ENCODE data around the gene ANKS1B.
A peak's percentile ranks its signal among the peaks of the same experiment; 100 is the strongest.

The ANKS1B gene

GRCh38 chr12:99670635-99671034 is 314.1 kb downstream of the ANKS1B start:
- DNase-seq: no peak
- Histone ChIP-seq H3K9me3 (no peaks in the 10 kb centered on the region), H3K4me3 (no peak overlapping the region), H3K4me1 (peaks cover 0 to 6% (median under 1%) of the 10 kb centered on the region in 4 donors), H3K36me3 (no peaks in the 10 kb centered on the region), H3K27me3 (no peaks in the 10 kb centered on the region), H3K27ac (no peak overlapping the region)
- intact Hi-C loops (cut with DNase I; ENCODE audit: low total_unique reads): no loop called here
- no peak for TF ChIP-seq CTCF (IDR thresholded peaks at IDR 0.05)

- intact Hi-C loops (cut with DNase I; ENCODE audit: low total_unique reads): no loop called here
Measured at GRCh38 chr12:99658671-99659349, 325.9 kb downstream of the ANKS1B start.

GRCh38 chr12:99649551-99649950 is 335.2 kb downstream of the ANKS1B start:
- H3K36me3 ChIP-seq: peaks cover 0 to 24% (median 13%) of the 10 kb centered on the region in 3 donors
- no peaks in the 10 kb centered on the region for H3K9me3 ChIP-seq
- no peak overlapping the region for H3K27ac ChIP-seq
- no peaks in the 10 kb centered on the region for H3K4me1 ChIP-seq
- intact Hi-C loops (cut with DNase I; ENCODE audit: low total_unique reads): no loop called here
- TF ChIP-seq CTCF (IDR thresholded peaks at IDR 0.05): no peak
- no peaks in the 10 kb centered on the region for H3K27me3 ChIP-seq
- H3K4me3 ChIP-seq: no peak overlapping the region
- DNase-seq: no peak

More at GRCh38 chr12:99658671-99659349, 325.9 kb downstream of the ANKS1B start:
- H3K4me1 ChIP-seq: no peaks in the 10 kb centered on the region
- H3K4me3 ChIP-seq: no peak overlapping the region
- no peak for DNase-seq
- no peaks in the 10 kb centered on the region for H3K9me3 ChIP-seq
- H3K27ac ChIP-seq: no peak overlapping the region
- H3K27me3 ChIP-seq: no peaks in the 10 kb centered on the region
- TF ChIP-seq CTCF (IDR thresholded peaks at IDR 0.05): peak; percentile 10 to 15
- H3K36me3 ChIP-seq: peaks cover 0 to 4% (median 0%) of the 10 kb centered on the region in 3 donors

GRCh38 chr12:99648183-99648582 is 336.6 kb downstream of the ANKS1B start:
- TF ChIP-seq CTCF (IDR thresholded peaks at IDR 0.05): no peak
- Histone ChIP-seq H3K27ac (no peak overlapping the region), H3K27me3 (no peaks in the 10 kb centered on the region), H3K4me1 (no peaks in the 10 kb centered on the region), H3K4me3 (no peak overlapping the region), H3K9me3 (no peaks in the 10 kb centered on the region), H3K36me3 (peaks cover 0 to 21% (median 13%) of the 10 kb centered on the region in 3 donors)
- intact Hi-C loops (cut with DNase I; ENCODE audit: low total_unique reads): no loop called here
- DNase-seq: no peak

- no peak within 1 kb of the TSS for H3K4me3 ChIP-seq
- peaks cover 0 to 21% (median 13%) of the 10 kb centered on the region in 3 donors for H3K36me3 ChIP-seq
- no peak within 1 kb of the TSS for H3K27ac ChIP-seq
- no peaks in the 10 kb centered on the region for H3K27me3 ChIP-seq
- no peak for TF ChIP-seq CTCF (IDR thresholded peaks at IDR 0.05)
- no peaks in the 10 kb centered on the region for H3K4me1 ChIP-seq
- intact Hi-C loops (cut with DNase I; ENCODE audit: low total_unique reads): no loop called here
- no peaks in the 10 kb centered on the region for H3K9me3 ChIP-seq
- DNase-seq: no peak
Measured at GRCh38 chr12:99647453-99647852, 337.3 kb downstream of the ANKS1B start, which contains the start of gene GARIN6. Gene GARIN6, plus strand, starts transcription at chr12:99647753. Its CDS starts 422 bp downstream, at chr12:99648175.
